HCT116 (cell line): Measurements from ENCODE around the gene BDH1. TPM values are rescaled to one million over a fixed set of nuclear protein-coding genes. Genes with fewer than 3 reads are reported as not detected.

Experiments used
- ATAC-seq: fragments of 200-7000 bp; cut with Tn5 transposase; 2 replicates; pipeline ENCODE4 v1.9.1; 2020; ENCODE audit warnings: mild to moderate bottlenecking, moderate library complexity
- BruUV-seq: library from RNA; stranded (reverse); fragments of 400-500 nt; replicated peaks from 2 replicates; lab custom pipeline; 2021; lab: Mats Ljungman, UMichigan
- CTCF ChIA-PET: fragments of 300-600 bp; sonication (Branson Sonifier 250); formaldehyde crosslinking; loops from one replicate; lab custom pipeline; 2021; ENCODE audit warnings: antibody characterized with exemption; lab: Charles Lee
- POLR2A ChIA-PET: fragments of 300-600, 350-600 bp; sonication (Branson Sonifier 250); formaldehyde crosslinking; loops from one replicate; lab custom pipeline; 2021; ENCODE audit warnings: antibody characterized with exemption; lab: Charles Lee
- RAD21 ChIA-PET, 2 experiments: fragments of 300-600 bp; sonication (Branson Sonifier 250); formaldehyde crosslinking; loops; one replicate each; lab custom pipeline; 2023; ENCODE audit warnings: low total read pairs in 2 of 2; ENCODE audit not compliant: uncharacterized antibody in 2 of 2, unreplicated experiment in 2 of 2, low non-redundant PET in 1 of 2; lab: Charles Lee
- DNase-seq: peaks from one replicate; pipeline ENCODE4 v3.0.0-alpha.2; 2010; ENCODE audit warnings: low read depth, low spot score
- H2AFZ ChIP-seq: fragments of 200-600 bp; shearing (Covaris generic), sonication (generic); 2 replicates; pipeline ENCODE4 v1.6.1; 2017; ENCODE audit warnings: low read depth, mixed run types, mixed read lengths, antibody characterized with exemption, low read length; ENCODE audit not compliant: poor library complexity, severe bottlenecking
- H3K27ac ChIP-seq: 2 replicates; pipeline ENCODE4 v1.5.1; 2012; ENCODE audit warnings: low read depth, low read length
- H3K27me3 ChIP-seq: fragments of 200-600 bp; sonication (generic); 2 replicates; pipeline ENCODE4 v1.6.1; 2016; ENCODE audit warnings: mixed run types, low read length, mixed read lengths; ENCODE audit not compliant: insufficient read depth
- H3K36me3 ChIP-seq, 2 experiments: fragments of 200-500 bp in 1 of 2; fragments of 200-600 bp in 1 of 2; sonication (Bioruptor generic) in 1 of 2; sonication (generic) in 1 of 2; 2 replicates each; pipeline versions ENCODE4 v1.5.1 to v1.6.1; 2014 to 2016; ENCODE audit warnings: low read length in 2 of 2, inconsistent platforms in 1 of 2, mixed read lengths in 1 of 2, mixed run types in 1 of 2; ENCODE audit not compliant: insufficient read depth in 2 of 2, control insufficient read depth in 1 of 2
- H3K4me1 ChIP-seq, 2 experiments: fragments of 200-600 bp in 1 of 2; sonication (generic) in 1 of 2; 2 replicates each; pipeline versions ENCODE4 v1.5.1 to v1.6.1; 2012 to 2017; ENCODE audit warnings: low read length in 2 of 2, inconsistent platforms in 1 of 2, mild to moderate bottlenecking in 1 of 2, mixed read lengths in 1 of 2, mixed run types in 1 of 2, moderate library complexity in 1 of 2; ENCODE audit not compliant: insufficient read depth in 2 of 2, control insufficient read depth in 1 of 2
- H3K4me2 ChIP-seq: fragments of 200-600 bp; sonication (generic); 2 replicates; pipeline ENCODE4 v1.6.1; 2017; ENCODE audit warnings: mixed run types, low read length, mixed read lengths
- H3K4me3 ChIP-seq, 2 experiments: fragments of 200-600 bp in 1 of 2; sonication (generic) in 1 of 2; replicated peaks in 1 of 2; 2 replicates each; pipeline ENCODE4 v1.5.1; 2011 to 2016; ENCODE audit warnings: low read length in 2 of 2, control low read depth in 1 of 2, low read depth in 1 of 2, mild to moderate bottlenecking in 1 of 2, mixed read lengths in 1 of 2, mixed run types in 1 of 2
- H3K79me2 ChIP-seq: fragments of 200-600 bp; sonication (generic); 2 replicates; pipeline ENCODE4 v1.6.1; 2017; ENCODE audit warnings: mild to moderate bottlenecking, mixed run types, low read length, moderate library complexity, mixed read lengths; ENCODE audit not compliant: insufficient read depth
- H3K9ac ChIP-seq: fragments of 200-600 bp; sonication (generic); 2 replicates; pipeline ENCODE4 v1.6.1; 2016; ENCODE audit warnings: low read length, mixed read lengths
- H3K9me2 ChIP-seq: fragments of 200-600 bp; sonication (generic), shearing (Covaris generic); 2 replicates; pipeline ENCODE4 v1.6.1; 2017; ENCODE audit warnings: mixed run types, mild to moderate bottlenecking, moderate library complexity; ENCODE audit not compliant: insufficient read depth
- H3K9me3 ChIP-seq, 2 experiments: fragments of 200-500 bp in 1 of 2; fragments of 200-600 bp in 1 of 2; sonication (Bioruptor generic) in 1 of 2; sonication (generic) in 1 of 2; 2 replicates each; pipeline ENCODE4 v1.6.1; 2014 to 2017; ENCODE audit warnings: low read length in 2 of 2, mixed read lengths in 2 of 2, inconsistent platforms in 1 of 2, low read depth in 1 of 2, mild to moderate bottlenecking in 1 of 2, mixed run types in 1 of 2, moderate library complexity in 1 of 2; ENCODE audit not compliant: control insufficient read depth in 1 of 2, insufficient read depth in 1 of 2
- H4K20me1 ChIP-seq: fragments of 200-600 bp; sonication (generic), shearing (Covaris generic); 2 replicates; pipeline ENCODE4 v1.6.1; 2017; ENCODE audit warnings: mixed run types, mild to moderate bottlenecking, moderate library complexity; ENCODE audit not compliant: insufficient read depth
- CBX3 ChIP-seq: IDR thresholded peaks from 2 replicates; pipeline ENCODE4 v1.6.1; 2012; ENCODE audit warnings: low read depth
- CEBPB ChIP-seq: IDR thresholded peaks from 2 replicates; pipeline ENCODE4 v1.6.1; 2012; ENCODE audit warnings: low read depth
- EGR1 ChIP-seq: IDR thresholded peaks from 2 replicates; pipeline ENCODE4 v1.6.1; 2012; ENCODE audit warnings: low read depth
- EZH2phosphoT487 ChIP-seq: fragments of 200-600 bp; IDR thresholded peaks from 2 replicates; pipeline ENCODE4 v1.6.1; 2018; ENCODE audit warnings: antibody characterized with exemption, borderline replicate concordance
- JUND ChIP-seq: IDR thresholded peaks from 2 replicates; pipeline ENCODE4 v1.6.1; 2012
- POLR2A ChIP-seq: IDR thresholded peaks from 2 replicates; pipeline ENCODE4 v1.7.0; 2011; ENCODE audit warnings: borderline replicate concordance; ENCODE audit not compliant: insufficient read depth, insufficient read length; ENCODE audit errors: extremely low read depth
- POLR2AphosphoS5 ChIP-seq: IDR thresholded peaks from 2 replicates; pipeline ENCODE4 v1.6.1; 2011; ENCODE audit warnings: mild to moderate bottlenecking, low read depth, low read length, moderate library complexity
- RAD21 ChIP-seq: IDR thresholded peaks from 2 replicates; pipeline ENCODE4 v1.6.1; 2012; ENCODE audit warnings: low read depth, mild to moderate bottlenecking
- SIN3A ChIP-seq: IDR thresholded peaks from 2 replicates; pipeline ENCODE4 v1.6.1; 2012; ENCODE audit warnings: low read depth
- SP1 ChIP-seq: IDR thresholded peaks from 2 replicates; pipeline ENCODE4 v1.6.1; 2012; ENCODE audit warnings: low read depth
- SRF ChIP-seq: IDR thresholded peaks from 2 replicates; pipeline ENCODE4 v1.6.1; 2012; ENCODE audit warnings: low read depth
- TCF7L2 ChIP-seq: IDR thresholded peaks from 2 replicates; pipeline ENCODE4 v1.7.0; 2011; ENCODE audit warnings: borderline replicate concordance, inconsistent platforms; ENCODE audit not compliant: insufficient read depth, insufficient read length; ENCODE audit errors: extremely low read depth
- YY1 ChIP-seq: IDR thresholded peaks from 2 replicates; pipeline ENCODE4 v1.6.1; 2011; ENCODE audit warnings: low read length, low read depth, moderate library complexity, mild to moderate bottlenecking; ENCODE audit not compliant: insufficient replicate concordance; ENCODE audit errors: extremely low read depth
- ZFX ChIP-seq: fragments of 450-650 bp; IDR thresholded peaks from 2 replicates; pipeline ENCODE4 v1.6.1; 2017
- ZNF274 ChIP-seq: fragments of 200-500 bp; sonication (Bioruptor generic); IDR thresholded peaks from 2 replicates; pipeline ENCODE4 v1.6.1; 2014; ENCODE audit warnings: mild to moderate bottlenecking, low read depth, low read length, inconsistent platforms
- intact Hi-C: fragments of 100-400 bp; cut with micrococcal nuclease; formaldehyde crosslinking; loops from 2 replicates; pipeline ENCODE4 v1.10.0; 2022
- total RNA-seq: library from RNA; stranded (reverse); gene quantifications from one replicate; pipeline ENCODE4 v1.2.1, GENCODE V29; 2021; ENCODE audit not compliant: unreplicated experiment
- TF ChIP-seq, protein P1 (sequence below): IDR thresholded peaks from 2 replicates; pipeline ENCODE4 v1.6.1; 2012
- TF ChIP-seq, protein P2 (sequence below), 3 experiments: fragments of 200-600 bp in 1 of 3; sonication (generic) in 1 of 3; IDR thresholded peaks in 2 of 3; conservative IDR thresholded peaks in 1 of 3; 2 replicates each; pipeline ENCODE4 v1.5.1; 2012 to 2017; ENCODE audit warnings: low read depth in 2 of 3, low read length in 2 of 3, antibody characterized with exemption in 1 of 3, borderline replicate concordance in 1 of 3, control low read depth in 1 of 3, mild to moderate bottlenecking in 1 of 3, mixed read lengths in 1 of 3, mixed run types in 1 of 3, moderate library complexity in 1 of 3; ENCODE audit not compliant: insufficient read depth in 1 of 3

BDH1 gene
- total RNA-seq, 1 experiment from 2014 or later, result 26.6 TPM

DNA sequence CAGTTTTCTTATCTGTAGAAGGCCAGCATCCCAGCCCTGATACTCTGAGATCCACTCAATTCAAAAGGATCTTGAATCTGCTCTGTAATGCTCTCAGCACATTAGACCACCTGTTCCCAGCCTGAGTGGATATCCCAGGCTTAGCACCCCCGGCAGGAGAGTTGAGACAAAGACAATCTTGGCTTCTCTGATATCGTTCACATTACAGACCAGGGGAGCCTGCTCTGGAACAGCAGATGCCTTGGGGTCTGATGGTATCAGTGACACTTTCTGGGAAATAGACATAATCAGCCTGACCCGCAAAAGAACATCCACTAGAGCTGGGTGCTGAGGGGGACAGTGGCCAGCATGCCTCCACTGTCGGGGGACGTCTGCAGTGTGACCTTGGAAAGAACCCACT, 70.6 kb downstream of the BDH1 start:
- CTCF ChIA-PET, result no interaction called here
- Histone ChIP-seq H3K9me3 (no peaks in the 10 kb centered on the region), H3K4me3 (no peak overlapping the region), H3K79me2 (no peaks in the 10 kb centered on the region), H2AFZ (no peak overlapping the region), H3K27me3 (no peaks in the 10 kb centered on the region), H3K4me1 (peaks cover 15 to 34% of the 10 kb centered on the region in 2 experiments), H3K9ac (no peak overlapping the region), H4K20me1 (no peaks in the 10 kb centered on the region), H3K36me3 (no peaks in the 10 kb centered on the region), H3K9me2 (no peaks in the 10 kb centered on the region), H3K27ac (no peak overlapping the region), H3K4me2 (no peak overlapping the region)
- DNase-seq (no peak), ATAC-seq (no peak)
- BruUV-seq, result no TSS peak
- intact Hi-C loops, result no loop called here
- RAD21 ChIA-PET, result no interaction called here
- TF ChIP-seq, protein P1, sequence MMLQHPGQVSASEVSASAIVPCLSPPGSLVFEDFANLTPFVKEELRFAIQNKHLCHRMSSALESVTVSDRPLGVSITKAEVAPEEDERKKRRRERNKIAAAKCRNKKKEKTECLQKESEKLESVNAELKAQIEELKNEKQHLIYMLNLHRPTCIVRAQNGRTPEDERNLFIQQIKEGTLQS, result no peak
- TF ChIP-seq CEBPB, result no peak
- TF ChIP-seq EZH2phosphoT487, result no peak
- TF ChIP-seq CBX3, result no peak
- TF ChIP-seq TCF7L2, result no peak
- TF ChIP-seq YY1, result no peak
- no peak for TF ChIP-seq POLR2AphosphoS5
- no peak for TF ChIP-seq SP1
- TF ChIP-seq SRF, result no peak
- no peak for TF ChIP-seq JUND
- no peak for TF ChIP-seq ZFX
- no peak for TF ChIP-seq ZNF274
- no peak for TF ChIP-seq EGR1
- TF ChIP-seq RAD21, result no peak
- TF ChIP-seq SIN3A, result no peak
- TF ChIP-seq, protein P2, sequence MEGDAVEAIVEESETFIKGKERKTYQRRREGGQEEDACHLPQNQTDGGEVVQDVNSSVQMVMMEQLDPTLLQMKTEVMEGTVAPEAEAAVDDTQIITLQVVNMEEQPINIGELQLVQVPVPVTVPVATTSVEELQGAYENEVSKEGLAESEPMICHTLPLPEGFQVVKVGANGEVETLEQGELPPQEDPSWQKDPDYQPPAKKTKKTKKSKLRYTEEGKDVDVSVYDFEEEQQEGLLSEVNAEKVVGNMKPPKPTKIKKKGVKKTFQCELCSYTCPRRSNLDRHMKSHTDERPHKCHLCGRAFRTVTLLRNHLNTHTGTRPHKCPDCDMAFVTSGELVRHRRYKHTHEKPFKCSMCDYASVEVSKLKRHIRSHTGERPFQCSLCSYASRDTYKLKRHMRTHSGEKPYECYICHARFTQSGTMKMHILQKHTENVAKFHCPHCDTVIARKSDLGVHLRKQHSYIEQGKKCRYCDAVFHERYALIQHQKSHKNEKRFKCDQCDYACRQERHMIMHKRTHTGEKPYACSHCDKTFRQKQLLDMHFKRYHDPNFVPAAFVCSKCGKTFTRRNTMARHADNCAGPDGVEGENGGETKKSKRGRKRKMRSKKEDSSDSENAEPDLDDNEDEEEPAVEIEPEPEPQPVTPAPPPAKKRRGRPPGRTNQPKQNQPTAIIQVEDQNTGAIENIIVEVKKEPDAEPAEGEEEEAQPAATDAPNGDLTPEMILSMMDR (IDR thresholded peaks at IDR 0.05 in 2 of 3, conservative IDR thresholded peaks at IDR 0.05 in 1 of 3; ENCODE audit: borderline replicate concordance in 1 of 3, insufficient read depth in 1 of 3, low read depth in 2 of 3, low read length in 2 of 3), result no peak
- no peak for TF ChIP-seq POLR2A
- POLR2A ChIA-PET, result no interaction called here
